Left ventricle myocardium superior (tissue), 1 donor: ENCODE data around the gene PABPN1L. TPM values are rescaled to one million over a fixed set of nuclear protein-coding genes. Genes with fewer than 3 reads are reported as not detected.
"Not testable (repeated sequence)": the region's sequence is repeated elsewhere in the genome, so short reads cannot be mapped to it uniquely, and the experiment has no call there.

Experiments used
- ATAC-seq: fragments of 200-7000 bp; cut with Tn5 transposase; one replicate; pipeline ENCODE4 v1.9.1; 2020; ENCODE audit warnings: mild to moderate bottlenecking, moderate library complexity
- DNase-seq: peaks from one replicate; pipeline ENCODE4 v3.0.0-alpha.2; 2020
- intact Hi-C: fragments of 100-400 bp; cut with micrococcal nuclease; formaldehyde crosslinking; loops from one replicate; pipeline ENCODE4 v1.11.0; 2022
- total RNA-seq: library from RNA; stranded (reverse); fragmentation: NEBNext Ultra II Directional; extraction: Animal tissue kit (Norgen Biotek cat#: 25700); gene quantifications from one replicate; pipeline ENCODE4 v1.2.1, GENCODE V29; 2021
- donor health status: DM: no; HTN: yes; CAD: no; lungs with severe emphysema.

PABPN1L gene
- total RNA-seq, 1 donor from 2014 or later = not detected

DNA sequence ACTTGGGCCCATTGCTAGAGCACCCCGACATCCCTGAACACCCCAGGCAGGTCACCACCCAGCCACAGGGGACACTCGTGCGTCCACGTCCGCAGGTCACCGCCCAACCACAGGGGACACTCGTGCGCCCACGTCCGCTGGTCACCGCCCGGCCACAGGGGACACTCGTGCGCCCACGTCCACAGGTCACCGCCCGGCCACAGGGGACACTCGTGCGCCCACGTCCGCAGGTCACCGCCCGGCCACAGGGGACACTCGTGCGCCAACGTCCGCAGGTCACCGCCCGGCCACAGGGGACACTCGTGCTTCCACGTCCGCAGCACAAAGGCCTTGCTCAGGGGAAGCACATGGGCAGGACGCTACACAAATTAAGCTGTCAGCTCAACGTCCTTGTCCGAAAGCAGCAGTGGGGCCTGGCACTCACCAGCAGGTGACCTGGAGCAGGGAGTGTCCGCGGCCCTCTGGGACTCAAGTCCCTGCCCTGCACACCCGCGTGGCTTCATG is 27.4 kb downstream of the PABPN1L start:
- ATAC-seq = no peak
- no peak for DNase-seq
- intact Hi-C loops = no loop called here

DNA sequence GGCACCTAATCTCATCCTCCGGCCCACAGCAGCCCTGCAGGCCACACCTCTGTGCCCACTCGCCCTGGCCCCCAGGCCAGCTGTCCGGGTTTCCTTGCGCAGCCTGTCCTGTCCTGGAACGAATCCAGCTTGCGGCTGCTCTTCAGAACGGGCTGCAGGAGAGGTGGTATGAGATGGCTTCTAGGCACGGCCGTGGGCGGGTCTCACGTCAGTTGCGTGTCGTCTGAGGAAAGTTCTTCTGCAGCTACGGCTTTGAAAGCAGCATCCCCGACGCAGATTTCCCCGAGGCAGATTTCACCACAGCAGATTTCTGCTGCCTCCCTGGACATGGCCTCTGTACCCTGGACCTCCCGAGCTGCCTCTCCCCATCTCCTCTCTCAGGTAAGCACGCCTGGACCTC is 27.9 kb downstream of the PABPN1L start:
- intact Hi-C loops = no loop called here
- no peak for ATAC-seq
- DNase-seq = no peak

DNA sequence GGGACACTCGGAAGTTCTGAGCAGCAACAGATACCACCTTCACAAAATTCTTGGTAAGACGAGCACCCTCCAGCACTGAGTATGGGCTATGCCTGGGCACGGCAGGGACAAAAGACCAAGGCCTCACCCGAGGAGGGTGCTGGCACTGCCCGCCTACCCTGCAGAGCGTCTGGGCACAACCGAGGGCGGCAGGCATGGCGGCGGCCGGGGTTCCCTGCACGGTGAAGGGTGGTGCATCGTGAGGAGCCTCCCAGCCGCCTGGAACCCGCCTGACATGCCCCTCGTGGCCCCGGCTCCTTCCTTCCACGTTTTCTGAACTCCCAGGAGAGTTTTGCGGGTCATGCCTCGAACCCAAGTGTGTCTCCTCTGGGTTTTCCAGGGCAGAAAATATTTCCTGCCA is 28.7 kb downstream of the PABPN1L start:
- no peak for DNase-seq

DNA sequence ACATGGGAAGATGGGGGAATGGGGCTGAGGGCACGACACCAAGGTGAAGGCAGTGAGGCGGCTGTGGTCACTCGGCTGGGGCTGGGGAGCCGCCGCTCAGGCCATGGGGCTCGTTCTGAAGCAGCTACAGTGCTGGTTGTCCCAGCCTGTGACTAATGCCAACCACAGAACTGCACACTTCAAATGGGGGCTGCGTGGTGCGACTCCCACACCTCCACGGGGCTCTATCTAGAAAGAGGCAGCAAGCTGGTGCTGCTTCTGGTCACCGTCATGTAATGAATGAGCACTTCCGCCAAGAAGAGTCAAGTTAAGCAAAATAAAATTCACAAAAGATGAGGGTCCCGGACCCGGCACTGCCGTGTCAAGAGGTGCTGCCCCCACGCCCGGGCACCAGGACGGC is 29.7 kb downstream of the PABPN1L start:
- DNase-seq (no peak), ATAC-seq (no peak)
- intact Hi-C loops = no loop called here

More for the DNA sequence above, 28.7 kb downstream of the PABPN1L start:
- ATAC-seq = no peak
- intact Hi-C loops = no loop called here

DNA sequence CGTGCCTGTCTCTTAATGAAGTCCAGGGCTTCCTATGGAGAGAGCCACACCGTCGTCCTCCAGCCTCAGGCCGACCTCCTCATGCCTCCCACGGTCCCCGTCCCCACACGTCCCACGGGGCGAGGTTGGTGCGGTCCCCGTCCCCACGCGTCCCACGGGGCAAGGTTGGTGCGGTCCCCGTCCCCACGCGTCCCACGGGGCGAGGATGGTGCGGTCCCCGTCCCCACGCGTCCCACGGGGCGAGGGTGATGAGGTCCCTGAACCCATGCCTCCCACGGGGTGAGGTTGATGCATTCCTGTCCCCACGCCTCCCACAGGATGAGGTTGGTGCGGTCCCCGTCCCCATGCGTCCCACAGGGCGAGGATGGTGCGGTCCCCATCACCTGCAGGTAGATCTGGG is 30.6 kb downstream of the PABPN1L start:
- no peak for ATAC-seq
- no peak for DNase-seq
- intact Hi-C loops = no loop called here

DNA sequence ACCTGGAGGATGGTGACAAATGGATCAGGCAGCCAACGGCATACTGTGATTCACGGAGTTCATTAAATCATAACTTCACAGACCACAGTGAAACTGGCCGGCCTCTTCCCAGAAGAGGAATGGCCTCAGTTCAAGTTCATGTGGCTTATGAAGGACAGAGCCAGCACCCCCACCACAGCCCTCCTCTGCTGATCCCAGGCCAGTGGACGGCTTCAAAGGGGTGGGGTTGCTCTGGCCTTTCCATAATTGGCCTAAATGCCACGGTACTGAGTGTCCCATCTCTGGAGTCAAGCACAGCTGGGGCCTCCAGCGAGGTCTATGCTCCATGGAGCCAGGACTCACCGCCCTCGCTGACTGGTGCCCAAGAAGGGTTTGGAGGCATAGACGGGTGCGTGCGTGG is 31.1 kb downstream of the PABPN1L start:
- intact Hi-C loops = no loop called here
- DNase-seq (no peak), ATAC-seq (no peak)

DNA sequence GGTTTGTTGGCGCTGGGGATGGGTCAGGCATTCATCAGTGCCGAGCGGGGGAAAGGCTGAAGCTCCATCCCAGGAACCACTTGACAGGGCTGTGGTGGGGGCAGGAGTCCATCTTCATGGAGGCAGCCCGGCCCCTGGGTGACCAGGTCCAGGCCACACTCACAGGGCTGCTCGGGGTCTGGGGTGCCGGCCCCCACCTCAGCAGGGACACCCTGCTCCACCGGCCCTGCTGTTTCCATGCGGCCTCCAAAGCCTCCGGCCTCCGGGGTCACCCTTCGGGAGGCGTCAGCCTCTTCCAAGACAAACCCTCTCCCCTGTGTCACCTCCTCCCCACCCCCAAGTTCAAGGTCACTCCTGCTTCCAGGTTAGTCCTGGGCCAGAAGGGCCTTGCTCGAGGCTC is 31.8 kb downstream of the PABPN1L start:
- intact Hi-C loops = no loop called here
- ATAC-seq (no peak), DNase-seq (no peak)

DNA sequence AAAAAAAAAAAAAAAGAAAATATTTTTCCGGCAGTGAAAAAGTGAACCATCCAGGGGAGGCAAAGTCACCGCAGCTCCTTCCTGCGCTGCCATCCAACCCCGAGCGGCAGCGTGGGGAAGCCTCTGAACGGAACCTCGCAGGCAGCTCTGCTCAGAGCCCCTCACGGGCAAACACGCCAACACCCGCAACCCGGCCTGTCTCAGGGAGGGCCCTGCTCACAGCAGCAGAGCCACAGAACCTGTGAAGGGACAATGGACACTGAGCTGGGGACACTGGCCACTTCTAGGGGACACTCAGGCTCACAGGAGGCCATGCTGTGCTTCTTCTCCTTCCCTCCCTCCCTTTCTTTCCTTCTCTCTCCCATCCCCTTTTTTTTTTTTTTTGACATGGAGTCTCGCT is 33.4 kb downstream of the PABPN1L start:
- no peak for ATAC-seq
- no peak for DNase-seq
- intact Hi-C loops = no loop called here

DNA sequence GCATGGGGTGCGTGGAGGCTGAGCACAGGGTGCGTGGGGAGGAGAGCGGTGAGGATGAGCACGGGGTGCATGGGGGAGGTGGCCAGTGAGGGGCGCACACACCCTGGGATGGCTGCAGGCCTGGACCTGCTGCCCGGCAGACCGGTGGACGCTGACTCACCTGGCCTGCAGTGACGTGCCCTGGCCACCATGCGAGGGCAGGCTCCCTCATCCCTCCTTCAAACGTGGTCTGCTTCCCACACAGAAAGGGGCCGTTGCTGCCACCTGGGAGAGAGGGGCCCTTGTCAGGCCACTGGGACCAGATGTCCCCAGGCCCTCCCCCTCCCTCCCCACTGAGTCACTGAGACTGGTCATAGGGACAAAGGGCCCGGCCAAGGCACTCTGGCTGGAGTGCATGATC is 34.6 kb downstream of the PABPN1L start:
- ATAC-seq (no peak), DNase-seq (no peak)
- intact Hi-C loops = no loop called here

DNA sequence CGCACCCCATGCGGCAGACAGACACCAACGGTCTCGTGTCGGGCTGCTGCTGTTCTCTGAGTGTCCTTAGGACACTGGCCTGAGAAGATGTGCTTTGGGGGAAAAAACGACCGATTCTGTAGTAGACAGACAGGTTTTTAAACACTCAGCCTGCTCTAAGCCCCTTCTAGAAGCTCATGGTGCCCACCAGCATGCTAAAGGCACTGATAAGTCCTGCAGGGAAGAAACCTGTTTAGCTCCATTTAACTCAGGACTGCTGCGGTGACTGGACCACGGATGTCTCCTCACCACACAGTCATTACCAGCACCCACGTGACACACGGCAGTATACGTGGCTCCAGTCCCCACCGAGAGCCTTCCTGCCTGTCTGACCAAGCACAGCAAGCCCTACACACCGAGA is 35.7 kb downstream of the PABPN1L start:
- intact Hi-C loops = no loop called here
- ATAC-seq = no peak
- DNase-seq = no peak

DNA sequence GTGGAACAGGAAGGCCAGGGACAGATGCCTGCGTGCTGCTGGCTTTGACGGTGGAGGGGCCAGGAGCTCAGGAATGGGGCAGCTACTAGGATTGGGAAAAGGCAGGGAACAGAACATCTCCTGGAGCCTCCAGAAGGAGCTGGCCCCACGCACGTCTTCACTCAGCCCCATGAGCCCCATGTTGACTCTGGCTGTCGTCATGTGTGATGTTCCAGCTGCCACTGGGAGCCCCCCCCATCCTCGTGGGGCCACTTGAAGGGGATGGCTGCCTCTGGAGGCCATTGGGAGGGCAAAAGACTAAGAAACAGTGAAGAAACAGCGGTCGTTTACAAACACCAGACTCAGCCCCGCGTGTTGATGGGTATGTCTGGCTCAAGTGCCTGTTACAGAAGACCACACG is 36.2 kb downstream of the PABPN1L start:
- ATAC-seq (peak; percentile 67), DNase-seq (peak; percentile 59)
- intact Hi-C loops = no loop called here

DNA sequence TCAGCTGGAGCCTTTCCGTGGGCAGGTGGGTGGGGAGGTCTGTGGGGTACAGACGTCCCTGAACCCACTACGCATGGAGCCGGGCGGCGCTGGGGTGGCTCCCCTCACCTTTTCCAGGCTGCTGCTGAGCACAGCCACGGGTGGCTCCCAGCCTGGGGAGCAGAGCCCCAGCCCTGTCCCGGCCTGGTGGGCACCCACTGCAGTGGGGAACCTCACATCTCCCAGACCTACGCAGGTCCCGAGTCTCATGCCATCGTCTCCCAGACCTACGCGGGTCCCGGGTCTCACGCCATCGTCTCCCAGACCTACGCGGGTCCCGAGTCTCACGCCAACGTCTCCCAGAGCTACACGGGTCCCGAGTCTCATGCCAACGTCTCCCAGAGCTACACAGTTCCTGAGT is 37.7 kb downstream of the PABPN1L start:
- DNase-seq = no peak
- no peak for ATAC-seq
- intact Hi-C loops = no loop called here

DNA sequence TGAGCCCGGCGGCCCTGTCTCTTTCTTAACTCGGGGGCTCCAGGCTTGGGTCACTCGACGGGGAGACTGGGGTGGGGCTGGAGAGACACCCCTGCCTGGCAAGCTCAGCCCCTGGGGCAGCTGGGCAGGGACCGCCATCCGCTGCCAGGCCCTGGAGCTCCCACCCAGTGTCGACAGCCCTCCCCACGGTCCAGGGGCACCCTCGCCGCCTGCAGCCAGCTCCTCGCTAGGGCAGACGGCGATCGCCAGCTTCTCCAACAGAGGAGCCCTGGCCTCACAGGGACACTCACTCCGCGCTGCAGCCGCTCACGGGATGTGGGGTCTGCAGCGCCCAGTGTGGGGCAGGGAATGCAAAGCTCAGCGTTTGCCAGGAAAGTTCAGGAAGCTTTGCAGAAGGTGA is 38.7 kb downstream of the PABPN1L start:
- DNase-seq (no peak), ATAC-seq (no peak)
- intact Hi-C loops = no loop called here

DNA sequence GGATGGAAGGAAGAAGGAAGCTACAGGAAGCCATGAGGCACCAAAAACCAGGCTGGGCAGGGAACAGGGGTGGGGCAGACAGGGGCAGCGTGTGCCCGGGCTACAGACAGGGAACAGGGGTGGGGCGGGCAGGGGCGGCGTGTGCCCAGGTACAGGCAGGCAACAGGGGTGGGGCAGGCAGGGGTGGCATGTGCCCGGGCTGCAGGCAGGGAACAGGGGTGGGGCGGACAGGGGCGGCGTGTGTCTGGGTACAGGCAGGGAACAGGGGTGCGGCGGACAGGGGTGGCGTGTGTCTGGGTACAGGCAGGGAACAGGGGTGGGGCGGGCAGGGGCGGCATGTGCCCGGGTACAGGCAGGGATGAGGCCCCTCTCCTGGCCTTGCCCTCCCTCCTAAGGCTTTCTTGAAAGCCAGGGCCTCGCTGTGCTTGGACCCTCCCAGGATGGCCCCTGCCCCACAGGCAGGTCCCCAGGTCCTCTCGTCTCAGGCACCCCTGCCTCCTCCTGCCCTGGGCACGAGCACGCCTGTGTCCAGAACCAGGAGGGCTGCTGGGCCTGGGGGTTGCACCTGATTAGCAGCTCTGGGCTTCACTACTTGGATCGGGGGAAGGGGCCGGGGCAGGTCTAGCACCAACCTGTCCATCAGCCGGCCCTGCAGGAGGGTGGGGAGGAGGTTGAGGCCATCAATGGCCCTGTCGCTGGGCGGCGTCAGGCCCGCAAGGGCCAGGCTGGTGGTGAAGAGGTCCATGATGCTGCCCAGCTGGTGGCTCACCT is 40.2 kb downstream of the PABPN1L start:
- intact Hi-C loops = no loop called here
- DNase-seq (no peak), ATAC-seq (no peak)

DNA sequence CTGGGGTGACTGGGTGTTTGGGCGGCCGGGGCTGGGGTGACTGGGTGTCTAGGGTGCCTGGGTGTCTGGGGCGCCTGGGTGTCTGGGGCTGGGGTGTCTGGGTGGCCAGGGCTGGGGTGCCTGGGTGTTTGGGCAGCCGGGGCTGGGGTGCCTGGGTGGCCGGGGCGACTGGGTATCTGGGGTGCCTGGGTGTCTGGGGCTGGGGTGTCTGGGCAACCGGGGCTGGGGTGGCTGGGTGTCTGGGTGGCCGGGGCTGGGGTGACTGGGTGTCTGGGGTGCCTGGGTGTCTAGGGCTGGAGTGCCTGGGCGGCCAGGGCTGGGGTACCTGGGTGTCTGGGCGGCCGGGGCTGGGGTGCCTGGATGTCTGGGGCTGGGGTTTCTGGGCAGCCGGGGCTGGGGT is 41.3 kb downstream of the PABPN1L start:
- intact Hi-C loops = no loop called here
- DNase-seq (no peak), ATAC-seq (no peak)

DNA sequence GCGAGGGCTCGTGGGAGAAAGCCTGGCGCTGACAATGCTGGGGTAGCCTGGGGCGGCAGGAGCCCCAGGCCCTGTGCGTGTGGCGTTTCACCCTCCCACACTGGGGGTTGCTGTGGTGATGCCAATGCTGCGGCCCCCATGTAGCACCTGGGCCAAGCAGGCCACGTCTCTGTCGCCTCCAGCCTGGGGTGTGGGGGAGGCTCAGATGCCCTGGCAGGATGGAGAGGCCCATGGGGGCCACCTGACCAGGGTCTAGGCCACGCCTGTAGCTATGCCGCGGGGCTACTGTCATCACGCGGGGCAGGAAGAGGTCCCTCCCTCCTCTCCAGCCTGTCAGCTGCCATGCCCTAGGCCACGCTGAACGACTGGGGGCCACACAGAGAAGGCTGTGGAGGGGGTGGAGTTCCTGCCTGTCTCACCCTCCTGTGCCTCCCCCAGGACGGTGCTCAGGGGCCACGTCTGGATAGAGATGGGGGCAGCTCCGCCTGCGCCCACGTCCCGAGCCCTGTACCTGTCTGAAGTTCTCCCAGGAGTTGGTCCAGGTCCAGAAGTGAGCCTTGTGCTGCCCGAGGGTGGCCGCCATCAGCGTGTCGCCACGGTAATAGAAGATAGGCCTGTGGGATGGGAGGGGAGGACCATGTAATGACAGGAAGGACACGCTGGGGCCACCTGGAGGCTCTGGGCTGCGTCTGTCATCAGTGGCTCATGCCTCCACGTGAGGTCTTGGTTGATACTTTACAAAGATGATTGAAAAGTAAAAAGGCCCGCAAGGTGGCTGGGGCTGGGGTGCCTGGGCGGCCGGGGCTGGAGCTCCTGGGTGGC is 42.0 kb downstream of the PABPN1L start:
- intact Hi-C loops = no loop called here
- no peak for ATAC-seq
- DNase-seq = no peak

DNA sequence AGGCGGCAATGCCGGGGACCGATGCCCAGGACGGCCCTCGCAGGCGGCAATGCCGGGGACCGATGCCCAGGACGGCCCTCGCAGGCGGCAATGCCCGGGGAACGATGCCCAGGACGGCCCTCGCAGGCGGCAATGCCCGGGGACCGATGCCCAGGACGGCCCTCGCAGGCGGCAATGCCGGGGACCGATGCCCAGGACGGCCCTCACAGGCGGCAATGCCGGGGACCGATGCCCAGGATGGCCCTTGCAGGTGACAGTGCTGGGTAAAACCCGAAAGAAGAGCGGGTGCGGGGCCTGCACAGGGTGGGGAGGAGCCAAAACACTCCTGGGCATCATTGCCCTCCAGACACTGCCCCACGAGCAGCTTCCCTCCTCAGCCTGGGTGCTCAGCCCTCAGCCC is 42.8 kb downstream of the PABPN1L start:
- intact Hi-C loops, ATAC-seq, DNase-seq: not testable (repeated sequence)

DNA sequence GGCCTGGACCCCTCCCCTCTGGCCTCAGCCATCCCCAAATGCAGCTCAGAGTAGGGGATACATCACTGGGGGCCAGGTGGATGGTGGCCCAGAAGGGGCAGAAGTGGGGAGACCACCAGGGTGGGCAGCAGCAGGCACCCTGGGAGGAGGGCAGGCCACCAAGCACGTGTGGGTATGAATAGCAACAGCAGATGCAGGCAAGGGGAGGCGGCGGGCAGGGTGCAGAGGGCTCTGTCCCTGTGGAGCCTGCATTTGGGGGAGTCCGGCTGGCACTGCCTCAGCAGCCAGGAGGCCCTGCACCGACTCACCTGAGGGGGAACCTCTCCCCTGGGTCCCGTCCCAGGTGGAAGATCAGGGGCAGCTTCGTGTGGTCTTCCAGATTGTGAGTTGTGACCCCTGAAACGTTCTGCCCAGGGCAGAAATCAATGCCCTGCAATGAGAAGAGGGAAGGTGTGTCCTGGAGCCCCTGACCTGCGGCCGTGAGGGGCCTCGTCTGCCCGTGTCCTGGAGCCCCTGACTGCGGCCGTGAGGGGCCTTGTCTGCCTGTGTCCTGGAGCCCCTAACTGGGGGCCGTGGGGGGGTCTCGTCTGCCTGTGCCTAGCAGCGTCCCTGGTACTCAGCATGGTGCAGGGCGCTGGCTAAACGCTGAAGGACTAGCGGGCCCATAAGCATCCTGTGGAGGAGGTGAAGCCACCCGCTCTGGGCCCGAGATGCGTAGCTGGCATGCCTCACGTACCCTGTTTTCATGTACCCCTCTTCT is 44.0 kb downstream of the PABPN1L start:
- ATAC-seq = no peak
- no peak for DNase-seq
- intact Hi-C loops = no loop called here

DNA sequence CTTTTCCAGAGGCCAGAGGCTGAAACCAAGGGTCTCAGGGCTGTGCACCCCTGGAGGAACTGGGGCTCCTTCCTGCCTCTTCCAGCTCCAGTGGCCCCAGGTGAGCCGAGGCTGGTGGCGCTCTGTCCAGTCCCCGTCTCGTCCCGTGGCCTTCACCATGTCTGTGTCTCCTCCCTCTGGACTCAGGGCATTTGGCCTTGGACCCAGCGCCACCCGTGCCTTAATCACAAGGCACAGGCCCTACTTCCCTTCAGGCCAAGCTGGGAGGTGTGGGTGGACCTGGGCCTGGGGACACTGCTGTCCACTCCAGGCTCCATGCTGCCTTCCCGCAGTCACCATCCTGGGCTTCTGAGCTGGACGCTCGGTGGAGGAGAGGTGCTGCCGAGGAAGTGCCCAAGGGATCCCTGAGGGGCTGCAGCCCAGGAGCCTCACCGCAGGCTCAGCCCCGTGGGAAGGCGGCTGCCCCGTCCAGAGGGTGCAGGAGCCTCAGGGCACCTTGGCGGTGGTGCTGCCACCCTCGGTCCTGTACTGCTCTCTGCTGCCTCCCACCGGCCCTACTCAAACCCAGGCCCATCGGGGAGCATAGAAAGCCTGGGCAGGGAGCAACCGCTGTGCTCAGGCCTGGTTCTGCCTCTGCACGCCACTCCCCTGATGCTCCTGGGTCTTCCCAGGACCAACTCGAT is 45.2 kb downstream of the PABPN1L start:
- DNase-seq (no peak), ATAC-seq (no peak)
- intact Hi-C loops = no loop called here
